MM.1S (cell line): ENCODE results near the gene CNOT2.
A peak's percentile ranks its signal among the peaks of the same experiment; 100 is the strongest.

Experiments
- DNase-seq: peaks from one replicate; pipeline ENCODE4 v3.0.0-alpha.2; 2015
- H2AFZ ChIP-seq: fragments of 300-600 bp; sonication (generic); 2 replicates; pipeline ENCODE4 v1.6.0; 2016; ENCODE audit warnings: antibody characterized with exemption, low read length
- H3F3A ChIP-seq: fragments of 300-600 bp; sonication (generic); 2 replicates; pipeline ENCODE4 v1.6.1; 2016; ENCODE audit warnings: mild to moderate bottlenecking, antibody characterized with exemption, low read length, moderate library complexity, mixed read lengths; ENCODE audit not compliant: insufficient read depth
- H3K27ac ChIP-seq: fragments of 300-600 bp; sonication (generic); 2 replicates; pipeline ENCODE4 v1.5.1; 2016; ENCODE audit warnings: mild to moderate bottlenecking, low read length
- H3K27me3 ChIP-seq: fragments of 300-600 bp; sonication (generic); replicated peaks from 2 replicates; pipeline ENCODE4 v1.6.0; 2016; ENCODE audit warnings: low read length; ENCODE audit not compliant: insufficient read depth
- H3K36me3 ChIP-seq: fragments of 300-600 bp; sonication (generic); replicated peaks from 2 replicates; pipeline ENCODE4 v1.6.1; 2016; ENCODE audit warnings: mild to moderate bottlenecking, low read length, mixed read lengths; ENCODE audit not compliant: insufficient read depth
- H3K4me1 ChIP-seq: fragments of 300-600 bp; sonication (generic); 2 replicates; pipeline ENCODE4 v1.6.1; 2016; ENCODE audit warnings: low read length, mixed read lengths
- H3K4me2 ChIP-seq: fragments of 300-600 bp; sonication (generic); 2 replicates; pipeline ENCODE4 v1.6.0; 2016; ENCODE audit warnings: low read depth, low read length
- H3K4me3 ChIP-seq: fragments of 300-600 bp; sonication (generic); 2 replicates; pipeline ENCODE4 v1.5.1; 2016; ENCODE audit warnings: low read length, mixed read lengths
- H3K79me2 ChIP-seq: fragments of 300-600 bp; sonication (generic); 2 replicates; pipeline ENCODE4 v1.6.1; 2016; ENCODE audit warnings: mixed run types, low read length, mixed read lengths
- H3K9ac ChIP-seq: fragments of 300-600 bp; sonication (generic); 2 replicates; pipeline ENCODE4 v1.6.1; 2016; ENCODE audit warnings: low read length, mixed read lengths
- H3K9me2 ChIP-seq: fragments of 300-600 bp; sonication (generic); replicated peaks from 2 replicates; pipeline ENCODE4 v1.6.1; 2016; ENCODE audit warnings: mild to moderate bottlenecking, low read length, mixed read lengths; ENCODE audit not compliant: insufficient read depth
- H3K9me3 ChIP-seq: fragments of 300-600 bp; sonication (generic); replicated peaks from 2 replicates; pipeline ENCODE4 v1.6.1; 2016; ENCODE audit warnings: mild to moderate bottlenecking, low read length, mixed read lengths; ENCODE audit not compliant: insufficient read depth
- H4K20me1 ChIP-seq: fragments of 300-600 bp; sonication (generic); 2 replicates; pipeline ENCODE4 v1.6.1; 2016; ENCODE audit warnings: mild to moderate bottlenecking, low read length, moderate library complexity, mixed read lengths; ENCODE audit not compliant: insufficient read depth
- CTCF ChIP-seq: fragments of 300-600 bp; sonication (generic); IDR thresholded peaks from 2 replicates; pipeline ENCODE4 v1.5.1; 2016; ENCODE audit warnings: antibody characterized with exemption, low read length, mixed read lengths
- EZH2 ChIP-seq: fragments of 300-600 bp; sonication (generic); optimal IDR thresholded peaks from 2 replicates; pipeline ENCODE3; 2017; ENCODE audit warnings: low read depth, mild to moderate bottlenecking, antibody characterized with exemption, low read length, mixed read lengths
- EZH2phosphoT487 ChIP-seq: fragments of 300-600 bp; sonication (generic); IDR thresholded peaks from 2 replicates; pipeline ENCODE4 v1.6.1; 2018; ENCODE audit warnings: antibody characterized with exemption, low read length

CNOT2 gene

GRCh38 chr12:70236990-70237389, 6.2 kb upstream of the CNOT2 start:
- TF ChIP-seq CTCF = no peak
- no peak for TF ChIP-seq EZH2
- no peak for TF ChIP-seq EZH2phosphoT487
- no peak overlapping the region for H3K27ac ChIP-seq
- H3K36me3 ChIP-seq = peaks cover 7% of the 10 kb centered on the region
- peaks cover 24% of the 10 kb centered on the region for H3K79me2 ChIP-seq
- no peak overlapping the region for H3K4me2 ChIP-seq
- peaks cover 18% of the 10 kb centered on the region for H3K4me1 ChIP-seq
- no peaks in the 10 kb centered on the region for H3K9me2 ChIP-seq
- no peaks in the 10 kb centered on the region for H3K27me3 ChIP-seq
- no peak overlapping the region for H2AFZ ChIP-seq
- no peaks in the 10 kb centered on the region; the same call in 1 of the 2 replicates for H3F3A ChIP-seq
- no peaks in the 10 kb centered on the region for H4K20me1 ChIP-seq
- H3K9ac ChIP-seq = no peak overlapping the region
- DNase-seq = no peak
- no peak overlapping the region for H3K4me3 ChIP-seq
- H3K9me3 ChIP-seq = no peaks in the 10 kb centered on the region

GRCh38 chr12:70240673-70241072, 2.6 kb upstream of the CNOT2 start:
- Histone ChIP-seq H3K27ac (no peak overlapping the region), H3K27me3 (no peaks in the 10 kb centered on the region), H3K4me3 (no peak overlapping the region), H3K36me3 (peaks cover 7% of the 10 kb centered on the region), H4K20me1 (no peaks in the 10 kb centered on the region), H3K4me2 (peak overlapping the region; percentile 10; the same call in 1 of the 2 replicates), H3K79me2 (peaks cover 58% of the 10 kb centered on the region), H2AFZ (no peak overlapping the region), H3K9me3 (no peaks in the 10 kb centered on the region), H3K9me2 (no peaks in the 10 kb centered on the region), H3F3A (peaks cover 15% of the 10 kb centered on the region), H3K9ac (no peak overlapping the region), H3K4me1 (peaks cover 28% of the 10 kb centered on the region)
- DNase-seq = peak; percentile 31
- TF ChIP-seq CTCF (no peak), EZH2 (no peak), EZH2phosphoT487 (no peak)

GRCh38 chr12:70241845-70242244, 1.4 kb upstream of the CNOT2 start:
- TF ChIP-seq EZH2 (no peak), EZH2phosphoT487 (no peak), CTCF (no peak)
- no peaks in the 10 kb centered on the region for H3K27me3 ChIP-seq
- no peaks in the 10 kb centered on the region for H3K9me3 ChIP-seq
- H3K4me2 ChIP-seq = peak overlapping the region; percentile 83
- H3K36me3 ChIP-seq = peaks cover 7% of the 10 kb centered on the region
- peaks cover 70% of the 10 kb centered on the region for H3K79me2 ChIP-seq
- H3K9me2 ChIP-seq = no peaks in the 10 kb centered on the region
- peaks cover 15% of the 10 kb centered on the region for H3F3A ChIP-seq
- H3K27ac ChIP-seq = peak overlapping the region; percentile 95; the same call in 1 of the 2 replicates
- peak overlapping the region; percentile 98 for H3K4me3 ChIP-seq
- no peak overlapping the region for H2AFZ ChIP-seq
- H3K4me1 ChIP-seq = peaks cover 37% of the 10 kb centered on the region
- no peaks in the 10 kb centered on the region for H4K20me1 ChIP-seq
- H3K9ac ChIP-seq = peak overlapping the region; percentile 95; the same call in 1 of the 2 replicates
- no peak for DNase-seq
